Measurements from ENCODE around the gene STX4. TPM values are rescaled to one million over a fixed set of nuclear protein-coding genes. Genes with fewer than 3 reads are reported as not detected.

The STX4 gene
- total RNA-seq, 1 donor: 15.5 TPM

GRCh38 chr16:31036691-31037090, 3.3 kb downstream of the STX4 start:
- TF ChIP-seq CTCF (IDR thresholded peaks at IDR 0.05; ENCODE audit: insufficient read depth, low read depth, low read length): no peak
- no peak overlapping the region for H3K4me3 ChIP-seq (ENCODE audit: low read depth, low read length)
- DNase-seq (ENCODE audit: low read depth): no peak

DNA sequence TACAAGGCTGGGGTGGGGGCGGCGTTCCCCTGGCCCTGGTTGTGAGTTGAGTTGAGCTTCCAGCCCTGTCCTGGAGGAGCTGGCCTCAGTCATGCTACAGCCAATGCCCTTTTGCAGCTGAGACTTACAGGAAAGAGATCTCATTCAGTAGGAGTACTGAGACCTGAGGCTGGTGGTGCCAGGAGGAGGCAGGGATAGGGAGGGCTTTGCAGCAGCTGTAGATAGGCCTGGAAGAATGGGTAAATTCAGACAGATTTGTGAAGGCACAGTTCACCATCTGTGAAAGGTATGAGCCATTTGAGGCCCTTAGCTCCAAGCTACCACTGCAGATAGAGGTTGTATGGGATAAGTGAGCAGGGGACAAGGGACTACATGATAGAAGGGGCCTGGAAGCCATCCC, 5.6 kb downstream of the STX4 start:
- no peak overlapping the region for H3K4me3 ChIP-seq (ENCODE audit: low read depth, low read length)
- TF ChIP-seq CTCF (IDR thresholded peaks at IDR 0.05; ENCODE audit: insufficient read depth, low read depth, low read length): no peak
- no peak for DNase-seq (ENCODE audit: low read depth)

GRCh38 chr16:31042866-31043265, 9.5 kb downstream of the STX4 start:
- no peak for DNase-seq (ENCODE audit: low read depth)
- no peak overlapping the region for H3K4me3 ChIP-seq (ENCODE audit: low read depth, low read length)
- TF ChIP-seq CTCF (IDR thresholded peaks at IDR 0.05; ENCODE audit: insufficient read depth, low read depth, low read length): no peak

- no peak for TF ChIP-seq CTCF (IDR thresholded peaks at IDR 0.05; ENCODE audit: insufficient read depth, low read depth, low read length)
- DNase-seq (ENCODE audit: low read depth): no peak
- no peak overlapping the region for H3K4me3 ChIP-seq (ENCODE audit: low read depth, low read length)
Observed at GRCh38 chr16:31043352-31043751, 10.0 kb downstream of the STX4 start.

- no peak overlapping the region for H3K4me3 ChIP-seq (ENCODE audit: low read depth, low read length)
- no peak for TF ChIP-seq CTCF (IDR thresholded peaks at IDR 0.05; ENCODE audit: insufficient read depth, low read depth, low read length)
Observed at GRCh38 chr16:31043898-31044481, 10.6 kb downstream of the STX4 start.

DNA sequence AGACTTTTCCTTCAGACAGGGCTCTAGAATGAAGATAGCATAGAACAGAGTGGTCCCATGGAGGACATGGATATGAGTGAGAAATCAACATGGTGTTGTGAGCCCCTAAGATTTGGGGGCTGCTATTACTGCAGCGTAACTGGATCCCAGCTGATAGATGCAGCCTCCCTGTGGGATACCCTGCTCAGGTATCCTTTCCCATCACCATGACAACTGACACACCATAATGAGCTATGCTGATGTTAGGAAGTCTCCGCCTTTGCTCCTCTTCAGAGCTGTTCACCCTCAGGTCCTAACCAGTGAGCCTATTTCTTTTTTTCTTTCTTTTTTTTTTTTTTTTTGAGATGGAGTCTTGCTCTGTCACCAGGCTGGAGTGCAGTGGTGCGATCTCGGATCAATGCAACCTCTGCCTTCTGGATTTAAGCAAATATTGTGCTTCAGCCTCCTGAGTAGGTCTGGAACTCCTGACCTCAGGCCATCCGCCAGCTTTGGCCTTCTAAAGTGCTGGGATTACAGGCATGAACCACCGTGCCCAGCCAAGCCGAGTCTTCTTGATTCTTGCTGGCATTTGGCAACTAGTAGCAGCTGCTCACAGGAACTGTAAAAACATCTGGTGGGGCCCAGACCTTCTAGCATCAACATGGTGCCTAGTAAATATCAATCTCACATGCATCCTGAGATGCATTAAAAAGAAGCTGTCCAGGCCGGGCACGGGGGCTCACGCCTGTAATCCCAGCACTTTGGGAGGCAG, 17.1 kb downstream of the STX4 start:
- no peak overlapping the region for H3K4me3 ChIP-seq (ENCODE audit: low read depth, low read length)
- no peak for TF ChIP-seq CTCF (IDR thresholded peaks at IDR 0.05; ENCODE audit: insufficient read depth, low read depth, low read length)
- DNase-seq (ENCODE audit: low read depth): peak; percentile 40

More at GRCh38 chr16:31043898-31044481, 10.6 kb downstream of the STX4 start:
- no peak for DNase-seq (ENCODE audit: low read depth)

Data from fibroblast of villous mesenchyme (primary cell).